DLD1 (cell line): Measurements from ENCODE around the gene GABRG3.

ENCODE experiments used
- in situ Hi-C: cut with HindIII; loops from 2 replicates; pipeline ENCODE4 v1.10.0; 2017; ENCODE audit warnings: low sequenced_read_pairs

The GABRG3 gene

GRCh38 chr15:27456807-27457206 is 485.8 kb downstream of the GABRG3 start:
- in situ Hi-C loops = no loop called here

GRCh38 chr15:27457766-27458165 is 486.8 kb downstream of the GABRG3 start:
- in situ Hi-C loops = no loop called here

- in situ Hi-C loops = no loop called here
Measured at GRCh38 chr15:27458345-27459084, 487.5 kb downstream of the GABRG3 start.

DNA sequence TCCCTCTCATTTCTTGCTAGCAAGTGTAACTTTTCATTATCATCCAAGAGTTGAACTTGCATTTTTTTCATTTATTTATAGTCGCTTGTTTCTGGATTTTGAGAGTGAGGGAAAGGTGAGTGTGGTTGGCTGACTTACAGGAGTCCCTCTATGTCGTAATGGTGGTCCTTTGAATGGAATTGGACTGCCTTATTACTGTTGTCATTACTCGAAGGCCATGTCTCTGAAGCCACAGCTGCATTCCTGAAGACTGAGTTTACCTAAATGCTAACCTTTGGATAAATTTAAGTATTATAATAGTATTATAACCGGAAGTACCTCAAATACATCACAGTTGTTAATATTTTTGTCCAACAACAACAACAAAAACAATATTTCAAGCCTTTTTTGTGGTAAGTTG is 488.9 kb downstream of the GABRG3 start:
- in situ Hi-C loops = no loop called here

DNA sequence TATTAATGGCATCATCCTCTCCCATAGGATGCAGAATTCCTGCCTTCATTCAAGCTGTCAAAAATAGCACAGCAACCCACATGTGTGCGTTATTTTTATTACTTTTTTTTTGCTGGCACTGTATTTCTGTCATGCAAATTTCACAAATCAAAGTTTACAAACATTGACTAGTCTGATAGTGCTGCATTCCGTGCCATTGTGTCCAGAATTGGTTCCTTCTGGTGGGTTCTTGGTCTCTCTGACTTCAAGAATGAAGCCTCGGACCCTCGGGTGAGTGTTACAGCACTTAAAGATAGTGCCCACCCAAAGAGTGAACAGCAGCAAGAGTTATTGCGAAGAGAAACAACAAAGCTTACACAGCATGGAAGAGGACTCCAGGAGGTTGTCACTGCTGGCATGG is 490.2 kb downstream of the GABRG3 start:
- in situ Hi-C loops = no loop called here

- in situ Hi-C loops = no loop called here
Measured at GRCh38 chr15:27463525-27464088, 492.6 kb downstream of the GABRG3 start.

GRCh38 chr15:27464941-27465612 is 494.1 kb downstream of the GABRG3 start:
- in situ Hi-C loops = no loop called here

- in situ Hi-C loops = no loop called here
Measured at GRCh38 chr15:27466758-27467157, 495.8 kb downstream of the GABRG3 start.

DNA sequence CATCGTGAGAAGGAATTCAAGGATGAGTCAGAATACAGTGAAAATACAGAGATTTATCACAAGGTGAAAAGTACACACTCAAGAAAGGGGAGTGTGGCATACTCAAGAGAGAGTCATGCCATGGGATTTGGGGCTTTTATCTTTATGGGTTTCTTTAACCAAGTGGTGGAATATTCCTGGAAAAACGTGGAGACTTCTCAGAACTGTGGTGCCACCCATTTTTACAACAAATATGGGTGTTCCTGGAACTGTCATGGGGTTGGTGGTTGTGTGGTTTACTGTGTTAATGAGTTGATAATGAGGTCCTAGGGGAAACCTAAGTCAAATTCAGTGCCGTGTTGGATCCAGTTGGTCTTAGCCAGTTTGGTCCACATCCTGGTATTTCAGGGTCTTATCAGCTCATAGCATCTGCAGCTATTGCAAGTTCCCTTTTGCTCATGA is 497.2 kb downstream of the GABRG3 start:
- in situ Hi-C loops = no loop called here

DNA sequence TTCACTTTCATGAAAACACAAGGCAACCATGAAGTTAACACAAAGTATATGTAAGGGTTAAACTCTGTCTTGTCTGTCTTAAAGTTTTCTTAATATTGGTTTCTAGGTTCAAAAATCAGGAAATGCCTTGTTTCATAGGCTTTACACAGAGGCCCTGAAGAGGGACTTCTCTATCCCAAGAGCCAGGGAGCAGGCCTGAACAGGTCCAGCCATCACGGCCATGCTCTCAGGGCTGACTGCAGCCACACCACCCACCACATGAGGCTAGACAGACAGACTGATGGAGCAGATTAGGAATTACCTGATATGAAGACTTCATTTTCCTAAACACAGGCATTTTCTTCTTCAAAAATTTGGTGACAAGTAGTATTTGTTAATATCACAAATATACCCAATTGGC is 502.9 kb downstream of the GABRG3 start:
- in situ Hi-C loops = no loop called here

DNA sequence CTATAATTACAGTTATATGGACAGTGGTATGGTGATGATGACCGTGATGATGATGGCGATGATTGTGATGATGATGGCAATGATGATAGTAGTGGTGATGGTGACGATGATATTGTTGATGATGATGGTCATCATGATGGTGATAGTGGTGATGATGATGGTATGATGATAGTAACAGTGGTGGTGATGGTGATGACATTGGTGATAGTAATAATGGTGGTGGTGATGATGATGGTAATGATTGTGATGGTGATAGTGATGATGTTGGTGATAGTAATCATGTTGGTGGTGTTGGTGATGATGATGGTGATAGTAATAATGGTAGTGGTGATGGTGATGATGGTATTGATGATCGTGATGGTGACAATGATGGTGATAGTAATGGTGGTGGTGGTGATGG is 504.4 kb downstream of the GABRG3 start:
- in situ Hi-C loops = no loop called here

- in situ Hi-C loops = no loop called here
Measured at GRCh38 chr15:27479296-27480140, 508.5 kb downstream of the GABRG3 start.

- in situ Hi-C loops = no loop called here
Measured at GRCh38 chr15:27480141-27480530, 509.2 kb downstream of the GABRG3 start.

- in situ Hi-C loops = no loop called here
Measured at GRCh38 chr15:27480642-27481041, 509.7 kb downstream of the GABRG3 start.

DNA sequence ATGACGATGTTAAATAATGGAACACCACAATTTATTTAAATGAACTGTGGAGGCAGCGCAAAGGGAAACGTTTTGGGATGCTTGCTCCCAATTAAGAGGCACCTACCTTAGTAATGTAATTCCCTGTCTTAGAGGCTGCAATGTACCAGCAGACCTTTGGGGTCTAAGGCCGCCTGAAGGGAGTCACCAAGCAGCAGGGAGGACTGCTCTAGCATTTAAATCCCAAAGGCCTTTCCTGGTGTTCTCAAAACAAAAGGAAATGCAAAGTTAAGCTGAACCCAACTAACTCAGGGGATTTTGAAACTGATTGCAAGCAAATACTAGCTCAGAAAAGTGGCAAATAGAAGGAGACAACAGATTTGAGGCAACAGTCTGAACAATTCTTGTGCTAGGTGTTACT is 510.8 kb downstream of the GABRG3 start:
- in situ Hi-C loops = no loop called here

- in situ Hi-C loops = no loop called here
Measured at GRCh38 chr15:27482287-27482686, 511.3 kb downstream of the GABRG3 start.

GRCh38 chr15:27483124-27483523 is 512.1 kb downstream of the GABRG3 start:
- in situ Hi-C loops = no loop called here

- in situ Hi-C loops = no loop called here
Measured at GRCh38 chr15:27485265-27485664, 514.3 kb downstream of the GABRG3 start.

GRCh38 chr15:27486051-27486450 is 515.1 kb downstream of the GABRG3 start:
- in situ Hi-C loops = no loop called here

- in situ Hi-C loops = no loop called here
Measured at GRCh38 chr15:27486683-27487647, 516.0 kb downstream of the GABRG3 start.
